ENCODE data around the gene CLCF1.

DNA sequence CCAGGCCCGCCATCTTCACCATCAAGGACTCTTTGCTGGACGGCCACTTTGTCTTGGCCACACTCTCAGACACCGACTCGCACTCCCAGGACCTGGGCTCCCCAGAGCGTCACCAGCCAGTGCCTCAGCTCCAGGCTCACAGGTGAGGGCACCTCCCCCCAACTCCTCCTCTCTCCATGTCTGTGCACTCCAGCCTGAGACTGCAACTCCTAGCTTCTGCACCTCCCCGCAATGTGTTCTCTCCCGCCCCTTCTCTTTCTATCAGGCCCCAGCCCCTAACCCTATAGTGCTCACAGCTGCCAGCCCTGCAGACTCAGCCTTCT is 22.8 kb upstream of the CLCF1 start:
- no peak for TF ChIP-seq TAF1 (IDR thresholded peaks at IDR 0.05; ENCODE audit: borderline replicate concordance, low read depth, low read length)
- TF ChIP-seq, protein P1, sequence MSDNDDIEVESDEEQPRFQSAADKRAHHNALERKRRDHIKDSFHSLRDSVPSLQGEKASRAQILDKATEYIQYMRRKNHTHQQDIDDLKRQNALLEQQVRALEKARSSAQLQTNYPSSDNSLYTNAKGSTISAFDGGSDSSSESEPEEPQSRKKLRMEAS (IDR thresholded peaks at IDR 0.05; ENCODE audit: low read depth) = no peak
- TF ChIP-seq TEAD4 (IDR thresholded peaks at IDR 0.05; ENCODE audit: borderline replicate concordance, insufficient read depth) = no peak
- TF ChIP-seq, protein P2, sequence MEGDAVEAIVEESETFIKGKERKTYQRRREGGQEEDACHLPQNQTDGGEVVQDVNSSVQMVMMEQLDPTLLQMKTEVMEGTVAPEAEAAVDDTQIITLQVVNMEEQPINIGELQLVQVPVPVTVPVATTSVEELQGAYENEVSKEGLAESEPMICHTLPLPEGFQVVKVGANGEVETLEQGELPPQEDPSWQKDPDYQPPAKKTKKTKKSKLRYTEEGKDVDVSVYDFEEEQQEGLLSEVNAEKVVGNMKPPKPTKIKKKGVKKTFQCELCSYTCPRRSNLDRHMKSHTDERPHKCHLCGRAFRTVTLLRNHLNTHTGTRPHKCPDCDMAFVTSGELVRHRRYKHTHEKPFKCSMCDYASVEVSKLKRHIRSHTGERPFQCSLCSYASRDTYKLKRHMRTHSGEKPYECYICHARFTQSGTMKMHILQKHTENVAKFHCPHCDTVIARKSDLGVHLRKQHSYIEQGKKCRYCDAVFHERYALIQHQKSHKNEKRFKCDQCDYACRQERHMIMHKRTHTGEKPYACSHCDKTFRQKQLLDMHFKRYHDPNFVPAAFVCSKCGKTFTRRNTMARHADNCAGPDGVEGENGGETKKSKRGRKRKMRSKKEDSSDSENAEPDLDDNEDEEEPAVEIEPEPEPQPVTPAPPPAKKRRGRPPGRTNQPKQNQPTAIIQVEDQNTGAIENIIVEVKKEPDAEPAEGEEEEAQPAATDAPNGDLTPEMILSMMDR (IDR thresholded peaks at IDR 0.05) = no peak
- TF ChIP-seq ELF1 (IDR thresholded peaks at IDR 0.05) = no peak
- no peak for TF ChIP-seq MXI1 (IDR thresholded peaks at IDR 0.05; ENCODE audit: low read depth, low read length)
